ENCODE measurements around the gene NUP107.

Gene NUP107

GRCh38 chr12:68775121-68775630 lies 88.4 kb downstream of the NUP107 start:
- DNase-seq (ENCODE audit: low spot score): no peak

GRCh38 chr12:68776976-68777610 lies 90.3 kb downstream of the NUP107 start:
- DNase-seq (ENCODE audit: low spot score): no peak

- DNase-seq (ENCODE audit: low spot score): no peak
These were observed 92.5 kb downstream of the NUP107 start for GRCh38 chr12:68779280-68779679.

DNA sequence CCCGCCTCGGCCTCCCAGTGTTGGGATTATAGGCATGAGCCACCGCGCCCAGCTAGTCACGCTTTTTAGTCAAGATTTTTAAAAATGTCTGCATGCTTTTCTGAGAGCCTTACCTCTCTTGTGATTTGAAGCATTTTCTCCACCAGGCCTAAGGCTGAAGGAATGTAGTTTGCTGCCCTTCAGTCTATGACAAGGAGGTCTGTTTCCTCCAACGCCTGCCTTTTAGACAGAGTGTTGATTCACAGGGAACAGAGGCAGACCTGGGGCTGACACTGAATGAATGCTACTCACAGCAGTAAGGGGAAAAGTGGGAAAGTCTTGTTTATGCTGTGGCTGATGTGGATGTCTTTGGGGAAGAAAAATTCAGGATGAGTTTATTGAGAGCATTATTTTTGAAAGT lies 94.0 kb downstream of the NUP107 start:
- DNase-seq (ENCODE audit: low spot score): no peak

DNA sequence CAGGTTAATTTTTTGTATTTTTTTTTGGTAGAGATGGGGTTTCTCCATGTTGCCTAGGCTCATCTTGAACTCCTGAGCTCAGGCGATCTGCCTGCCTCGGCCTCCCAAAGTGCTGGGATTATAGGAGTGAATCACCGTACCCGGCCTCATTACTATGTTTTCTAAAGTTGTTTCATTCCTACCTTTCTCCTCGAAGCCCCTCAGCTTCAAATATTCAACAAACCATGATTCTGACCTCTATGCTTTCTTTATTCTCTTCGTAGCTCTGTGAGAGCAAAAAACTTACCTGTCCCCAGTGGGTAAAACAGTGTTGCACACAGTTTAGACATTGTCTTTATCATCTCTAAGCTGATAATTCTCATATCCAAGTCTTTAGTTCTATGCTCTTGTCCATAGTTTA lies 95.0 kb downstream of the NUP107 start:
- DNase-seq (ENCODE audit: low spot score): no peak

GRCh38 chr12:68784015-68784414 lies 97.2 kb downstream of the NUP107 start:
- DNase-seq (ENCODE audit: low spot score): no peak

DNA sequence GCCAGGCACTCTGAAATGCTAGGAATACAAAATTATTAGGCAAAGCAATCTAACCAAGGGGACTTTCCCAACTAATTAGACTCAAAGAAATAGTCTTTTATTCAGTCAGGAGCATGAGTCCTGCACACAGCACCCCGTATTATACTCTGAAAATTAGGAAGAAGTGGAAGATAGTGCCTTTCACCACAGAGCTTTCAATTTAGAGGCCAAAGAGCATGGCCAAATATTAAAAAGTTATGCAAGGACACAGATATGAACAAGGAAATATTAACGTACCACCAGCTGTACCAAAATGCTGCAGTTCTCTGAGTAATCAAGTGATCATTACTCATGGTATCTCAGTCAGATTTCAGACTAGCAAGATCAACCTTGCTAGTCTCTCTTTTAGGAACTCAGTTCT lies 98.6 kb downstream of the NUP107 start:
- DNase-seq (ENCODE audit: low spot score): no peak

DNA sequence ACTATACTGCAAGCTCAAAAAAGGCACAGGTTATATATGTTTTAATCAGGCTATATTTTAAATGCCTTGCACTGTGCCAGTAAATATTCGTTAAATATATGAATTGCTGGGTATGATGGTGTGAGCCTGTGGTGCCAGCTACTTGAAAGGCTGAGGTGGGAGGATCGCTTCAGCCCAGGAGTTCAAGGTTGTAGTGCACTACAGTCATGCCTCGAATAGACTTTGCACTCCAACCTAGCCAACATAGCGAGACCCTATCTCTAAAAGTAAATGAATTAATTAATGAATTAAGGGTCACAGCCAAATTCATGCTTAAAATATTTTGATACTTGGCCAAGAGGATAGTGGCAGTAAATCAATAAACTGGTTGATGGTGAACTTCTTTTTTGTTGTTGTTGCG lies 99.0 kb downstream of the NUP107 start:
- DNase-seq (ENCODE audit: low spot score): no peak

- no peak for DNase-seq (ENCODE audit: low spot score)
These were observed 100.2 kb downstream of the NUP107 start for GRCh38 chr12:68786929-68787328.

GRCh38 chr12:68788554-68789143 lies 101.9 kb downstream of the NUP107 start:
- no peak for DNase-seq (ENCODE audit: low spot score)

DNA sequence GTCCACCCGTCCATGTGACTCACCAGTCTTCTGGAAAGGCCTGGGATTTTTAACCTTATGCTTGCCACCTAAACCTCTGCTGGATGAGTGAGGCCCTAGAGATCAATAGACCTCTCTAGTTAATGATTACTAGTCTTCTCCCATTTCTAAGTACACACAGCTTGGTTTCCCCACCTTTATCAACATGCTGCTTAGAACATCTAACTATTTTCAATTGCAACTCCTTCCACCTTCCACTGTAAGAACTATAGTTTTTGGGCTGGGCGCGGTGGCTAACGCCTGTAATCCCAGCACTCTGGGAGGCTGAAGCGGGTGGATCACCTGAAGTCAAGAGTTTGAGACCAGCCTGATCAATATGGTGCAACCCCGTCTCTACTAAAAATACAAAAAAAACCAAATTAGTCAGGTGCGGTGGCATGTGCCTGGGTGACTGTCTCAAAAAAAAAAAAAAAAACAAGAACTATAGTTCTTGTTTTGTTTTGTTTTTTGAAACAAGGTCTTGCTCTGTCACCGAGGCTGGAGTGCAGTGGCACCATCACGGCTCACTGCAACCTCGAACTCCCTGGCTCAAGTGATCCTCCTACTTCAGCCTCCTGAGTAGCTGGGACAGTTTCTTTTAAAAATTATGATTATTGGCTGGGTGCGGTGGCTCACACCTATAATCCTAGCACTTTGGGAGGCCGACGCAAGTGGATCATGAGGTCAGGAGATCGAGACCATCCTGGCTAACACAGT lies 102.5 kb downstream of the NUP107 start:
- DNase-seq (ENCODE audit: low spot score): no peak

DNA sequence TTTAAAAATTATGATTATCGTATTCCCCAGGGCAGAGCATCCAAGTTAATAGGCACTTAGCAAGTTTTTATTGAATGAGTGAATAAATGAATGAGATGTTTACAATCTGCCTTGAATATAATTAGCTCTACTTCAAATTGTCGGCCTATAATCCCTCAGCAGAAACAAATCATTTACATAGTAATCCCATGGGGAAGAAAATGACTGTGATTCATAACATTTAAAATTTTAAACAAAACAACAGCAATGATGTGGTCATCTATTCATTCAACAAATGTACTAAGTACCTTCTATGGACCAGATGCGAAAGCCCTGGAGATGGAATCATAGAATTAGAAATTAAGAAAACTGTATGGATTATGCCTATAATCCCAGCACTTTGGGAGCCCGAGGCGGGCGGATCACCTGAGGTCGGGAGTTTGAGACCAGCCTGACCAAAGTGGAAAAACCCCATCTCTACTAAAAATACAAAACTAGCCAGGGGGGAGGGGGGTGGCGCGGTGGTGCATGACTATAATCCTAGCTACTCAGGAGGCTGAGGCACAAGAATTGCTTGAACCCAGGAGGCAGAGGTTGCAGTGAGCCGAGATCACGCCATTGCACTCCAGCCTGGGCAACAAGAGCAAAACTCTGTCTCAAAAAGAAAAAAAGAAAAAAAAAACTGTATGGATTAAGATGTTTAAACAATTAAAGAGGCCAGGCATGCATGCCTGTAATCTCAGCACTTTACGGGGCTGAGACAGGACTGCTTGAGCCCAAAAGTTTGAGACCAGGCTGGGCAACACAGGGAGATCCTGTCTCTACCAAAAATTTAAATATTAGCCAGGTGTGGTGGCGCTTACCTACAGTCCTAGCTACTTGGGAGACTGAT lies 103.5 kb downstream of the NUP107 start:
- no peak for DNase-seq (ENCODE audit: low spot score)

- no peak for DNase-seq (ENCODE audit: low spot score)
These were observed 104.1 kb downstream of the NUP107 start for GRCh38 chr12:68790952-68791234.

DNA sequence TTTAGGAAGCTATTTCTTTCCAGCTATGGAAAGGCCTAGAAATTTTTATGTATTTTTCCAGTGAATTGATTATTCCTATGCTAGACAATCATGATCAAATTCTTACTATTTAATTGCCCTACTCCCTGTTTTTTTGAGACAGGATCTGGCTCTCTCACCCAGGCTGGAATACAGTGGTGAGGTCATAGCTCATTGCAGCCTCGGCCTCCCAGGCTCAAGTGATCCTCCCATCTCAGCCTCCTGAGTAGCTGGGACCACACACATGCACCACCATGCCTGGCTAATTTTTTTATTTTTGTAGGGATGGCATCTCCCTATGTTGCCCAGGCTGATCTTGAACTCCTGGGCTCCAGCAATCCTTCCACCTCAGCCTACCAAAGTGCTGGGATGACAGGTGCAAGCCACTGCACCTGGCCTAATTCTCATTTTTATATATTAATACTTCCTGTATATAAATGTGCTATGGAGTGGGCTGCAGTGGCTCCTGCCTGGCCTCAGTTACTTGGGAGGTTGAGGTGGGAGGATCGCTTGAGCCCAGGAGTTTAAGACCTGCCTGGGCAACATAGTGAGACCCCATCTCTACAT lies 105.2 kb downstream of the NUP107 start:
- DNase-seq (ENCODE audit: low spot score): no peak

DNA sequence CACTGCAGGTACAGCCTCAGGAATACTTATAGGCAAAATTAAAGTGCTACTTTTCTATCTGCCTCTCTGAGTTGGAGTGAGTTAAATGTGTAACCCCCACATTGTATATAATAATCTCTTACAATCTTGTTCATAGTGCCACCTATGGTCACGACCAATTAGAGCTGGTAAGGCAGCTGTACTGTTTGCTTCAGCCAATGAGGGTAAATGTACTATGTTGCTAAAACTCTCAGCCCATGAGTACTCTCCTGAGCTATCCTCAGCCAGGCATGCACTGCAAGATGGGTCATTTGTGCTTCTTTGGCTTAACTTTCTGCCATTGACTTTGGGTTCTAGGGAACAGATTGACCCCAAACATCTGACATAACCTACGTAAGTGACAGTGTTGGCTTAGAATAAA lies 106.2 kb downstream of the NUP107 start:
- peak; percentile 94 for DNase-seq (ENCODE audit: low spot score)

- no peak for DNase-seq (ENCODE audit: low spot score)
These were observed 106.7 kb downstream of the NUP107 start for GRCh38 chr12:68793436-68793835.

GRCh38 chr12:68793975-68794652 lies 107.3 kb downstream of the NUP107 start:
- DNase-seq (ENCODE audit: low spot score): no peak

- DNase-seq (ENCODE audit: low spot score): no peak
These were observed 108.0 kb downstream of the NUP107 start for GRCh38 chr12:68794653-68795251.

All from germinal center (tissue), 1 donor.